T-helper 1 cell treated with Interleukin-12 subunit alpha and Interleukin-12 subunit beta and Interleukin-4 antibody, amounts not matched to agents 30 μg/mL and 1 μg/mL, for 36 hours (primary cell): ENCODE measurements around the gene BBX.

ENCODE experiments used
- H3K27ac Mint-ChIP-seq: one replicate; pipeline ENCODE4 v1.8.0; 2021; ENCODE audit warnings: mild to moderate bottlenecking, mixed read lengths
- H3K27me3 Mint-ChIP-seq: one replicate; pipeline ENCODE4 v1.8.0; 2021; ENCODE audit warnings: low read depth, mixed read lengths
- H3K36me3 Mint-ChIP-seq: one replicate; pipeline ENCODE4 v1.8.0; 2021; ENCODE audit warnings: low read depth, mixed read lengths
- H3K4me1 Mint-ChIP-seq: one replicate; pipeline ENCODE4 v1.8.0; 2021; ENCODE audit warnings: low read depth, mixed read lengths
- H3K4me3 Mint-ChIP-seq: one replicate; pipeline ENCODE4 v1.8.0; 2021; ENCODE audit warnings: mild to moderate bottlenecking, moderate library complexity, mixed read lengths
- H3K9me3 Mint-ChIP-seq: one replicate; pipeline ENCODE4 v1.8.0; 2021; ENCODE audit warnings: mixed read lengths

BBX gene

GRCh38 chr3:107634099-107634489 is 111.3 kb downstream of the BBX start:
- no peak overlapping the region for H3K4me3 Mint-ChIP-seq
- H3K4me1 Mint-ChIP-seq: peaks cover 16% of the 10 kb centered on the region
- H3K27me3 Mint-ChIP-seq: no peaks in the 10 kb centered on the region
- no peaks in the 10 kb centered on the region for H3K36me3 Mint-ChIP-seq
- no peak overlapping the region for H3K27ac Mint-ChIP-seq
- H3K9me3 Mint-ChIP-seq: no peaks in the 10 kb centered on the region

DNA sequence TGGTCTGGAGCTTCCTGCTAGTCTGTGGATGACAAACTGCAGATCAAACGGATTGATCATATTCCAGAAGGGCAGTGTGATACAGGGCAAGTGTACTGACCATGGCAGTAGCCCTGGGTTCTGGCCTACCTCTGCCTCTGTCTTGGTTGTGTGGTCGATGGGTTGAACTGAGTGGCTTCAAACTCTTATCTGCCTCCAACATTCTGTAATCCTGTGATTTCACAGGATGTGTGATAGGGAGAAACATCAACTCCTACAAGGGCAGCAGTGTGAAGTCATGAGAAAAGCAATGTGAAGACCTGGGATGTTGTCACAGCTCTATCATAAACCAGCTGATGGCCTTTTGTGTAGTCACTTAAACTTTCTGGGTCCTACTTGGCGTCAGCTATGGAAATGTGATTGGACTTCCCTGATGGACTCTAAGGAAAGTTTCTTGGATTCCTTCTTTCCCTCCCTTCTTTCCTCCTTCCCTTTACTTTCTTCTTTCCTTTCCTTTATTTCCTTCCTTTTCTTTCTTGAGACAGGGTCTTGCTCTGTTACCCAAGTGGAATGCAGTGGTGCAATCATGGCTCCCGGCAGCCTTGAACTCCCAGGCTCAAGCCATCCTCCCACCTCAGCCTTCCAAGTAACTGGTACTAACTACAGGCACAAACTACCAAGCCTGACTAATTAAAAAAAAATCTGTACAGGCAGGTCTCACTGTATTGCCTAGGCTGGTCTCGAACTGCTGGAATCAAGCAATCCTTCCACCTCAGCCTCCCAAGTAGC is 114.8 kb downstream of the BBX start:
- H3K4me3 Mint-ChIP-seq: no peak overlapping the region
- H3K36me3 Mint-ChIP-seq: no peaks in the 10 kb centered on the region
- H3K9me3 Mint-ChIP-seq: no peaks in the 10 kb centered on the region
- no peaks in the 10 kb centered on the region for H3K27me3 Mint-ChIP-seq
- peaks cover 9% of the 10 kb centered on the region for H3K4me1 Mint-ChIP-seq
- H3K27ac Mint-ChIP-seq: no peak overlapping the region

DNA sequence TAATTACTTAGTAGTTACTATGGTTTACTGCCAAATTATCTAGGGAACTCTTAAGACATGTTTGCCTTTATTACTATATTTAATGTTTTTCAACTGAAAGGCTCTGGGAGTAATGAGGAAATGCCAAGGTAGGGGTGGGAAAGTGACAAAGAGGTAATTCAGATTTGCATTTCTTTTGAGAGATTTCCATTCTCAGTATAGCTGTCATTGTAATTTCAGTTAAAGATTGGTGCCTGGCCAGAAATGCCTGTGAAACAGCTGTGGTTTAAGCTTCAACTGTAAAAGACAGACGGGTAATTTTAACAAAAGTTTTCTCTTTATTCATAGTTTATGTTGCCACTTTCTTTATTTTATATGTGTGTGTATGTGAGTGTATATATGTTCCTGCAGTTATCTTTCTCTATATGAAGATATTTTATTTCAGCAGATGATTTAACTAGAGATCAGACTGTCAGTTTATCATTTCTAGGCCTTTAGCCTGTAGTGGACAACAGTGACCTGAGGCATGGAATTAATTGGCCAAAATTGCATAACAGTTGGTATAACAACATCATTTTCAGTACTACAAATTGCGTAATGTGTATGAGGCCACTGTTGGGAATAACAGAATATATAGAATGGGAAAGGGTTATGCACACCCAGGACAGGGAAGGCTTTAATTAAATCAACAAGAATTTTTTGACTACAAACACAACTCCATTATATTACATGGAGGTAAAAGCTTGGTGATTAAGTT is 119.0 kb downstream of the BBX start:
- Mint-ChIP-seq H3K27ac (no peak overlapping the region), H3K4me1 (no peaks in the 10 kb centered on the region), H3K4me3 (no peak overlapping the region), H3K9me3 (no peaks in the 10 kb centered on the region), H3K36me3 (no peaks in the 10 kb centered on the region), H3K27me3 (no peaks in the 10 kb centered on the region)

DNA sequence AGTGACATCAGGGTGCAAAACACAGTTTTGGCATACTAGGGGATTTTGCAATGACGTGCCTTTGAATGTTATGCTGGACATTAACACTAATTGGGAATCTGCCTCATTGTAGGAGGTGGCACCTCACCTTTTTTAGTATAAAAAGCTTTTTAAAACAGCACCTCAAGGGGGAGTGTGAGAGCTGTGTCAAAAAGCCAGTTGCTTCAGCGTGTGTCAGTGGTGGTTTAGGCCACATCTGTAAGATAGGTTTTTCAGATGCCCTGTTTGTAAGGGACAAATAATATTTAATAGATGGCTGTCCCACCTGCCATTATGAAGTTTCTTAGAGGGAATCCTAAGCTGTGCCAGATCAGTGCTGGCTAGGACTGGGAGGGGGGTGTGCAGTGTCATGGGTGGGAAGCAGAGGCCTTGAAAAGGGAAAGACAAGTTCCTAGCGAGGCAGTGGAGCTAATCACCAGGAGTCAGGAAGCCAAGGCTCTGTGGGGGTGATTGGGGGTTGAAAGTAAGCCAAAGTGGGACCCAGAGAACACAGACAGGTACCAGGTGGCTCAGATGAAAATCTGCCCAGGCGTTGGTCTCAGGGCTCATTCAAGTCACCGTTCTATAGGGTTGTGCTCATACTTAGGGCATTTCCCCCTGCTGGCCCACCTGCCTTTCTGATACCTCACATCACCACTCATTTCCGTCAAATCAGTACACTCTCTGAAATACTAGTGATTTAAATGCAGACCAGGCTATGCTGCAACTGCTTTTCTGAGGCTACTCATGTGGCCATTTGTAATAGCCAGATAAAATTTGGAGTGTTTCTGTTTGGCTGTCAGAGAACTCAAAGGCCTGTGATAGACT is 120.5 kb downstream of the BBX start:
- Mint-ChIP-seq H3K4me3 (no peak overlapping the region), H3K4me1 (no peaks in the 10 kb centered on the region), H3K9me3 (no peaks in the 10 kb centered on the region), H3K36me3 (peaks cover 3% of the 10 kb centered on the region), H3K27me3 (no peaks in the 10 kb centered on the region), H3K27ac (no peak overlapping the region)

GRCh38 chr3:107644631-107645030 is 121.9 kb downstream of the BBX start:
- Mint-ChIP-seq H3K4me3 (no peak overlapping the region), H3K27me3 (no peaks in the 10 kb centered on the region), H3K9me3 (no peaks in the 10 kb centered on the region), H3K36me3 (peaks cover 5% of the 10 kb centered on the region), H3K27ac (no peak overlapping the region), H3K4me1 (no peaks in the 10 kb centered on the region)

- Mint-ChIP-seq H3K27ac (no peak overlapping the region), H3K36me3 (peaks cover 5% of the 10 kb centered on the region), H3K27me3 (no peaks in the 10 kb centered on the region), H3K4me1 (peaks cover 8% of the 10 kb centered on the region), H3K4me3 (no peak overlapping the region), H3K9me3 (no peaks in the 10 kb centered on the region)
Measured at GRCh38 chr3:107650788-107651187, 128.0 kb downstream of the BBX start.

DNA sequence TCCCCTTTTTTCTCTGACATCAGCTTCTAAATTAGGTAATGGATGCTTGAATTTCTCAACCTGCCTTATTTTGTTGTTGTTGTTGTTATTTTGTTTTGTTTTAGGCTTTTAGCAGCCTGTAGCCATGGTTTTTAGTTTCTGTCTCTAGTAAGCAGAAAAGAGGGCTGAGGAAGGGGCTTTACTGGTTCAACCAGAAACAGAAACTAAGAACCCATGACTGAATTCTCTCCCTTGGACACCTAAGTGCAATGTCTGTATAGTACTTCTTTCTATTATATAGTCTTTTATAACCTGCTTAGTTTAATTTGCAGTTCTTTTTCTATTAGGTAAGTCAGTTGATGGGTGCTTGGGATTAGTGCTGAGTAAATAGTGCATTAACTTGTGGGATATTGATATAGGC is 129.0 kb downstream of the BBX start:
- Mint-ChIP-seq H3K4me1 (peaks cover 8% of the 10 kb centered on the region), H3K27ac (peak overlapping the region; percentile 68), H3K4me3 (no peak overlapping the region), H3K27me3 (no peaks in the 10 kb centered on the region), H3K36me3 (peaks cover 5% of the 10 kb centered on the region), H3K9me3 (no peaks in the 10 kb centered on the region)

- Mint-ChIP-seq H3K36me3 (no peaks in the 10 kb centered on the region), H3K9me3 (no peaks in the 10 kb centered on the region), H3K27ac (no peak overlapping the region), H3K4me3 (no peak overlapping the region), H3K27me3 (no peaks in the 10 kb centered on the region), H3K4me1 (peaks cover 8% of the 10 kb centered on the region)
Measured at GRCh38 chr3:107654218-107654617, 131.5 kb downstream of the BBX start.

DNA sequence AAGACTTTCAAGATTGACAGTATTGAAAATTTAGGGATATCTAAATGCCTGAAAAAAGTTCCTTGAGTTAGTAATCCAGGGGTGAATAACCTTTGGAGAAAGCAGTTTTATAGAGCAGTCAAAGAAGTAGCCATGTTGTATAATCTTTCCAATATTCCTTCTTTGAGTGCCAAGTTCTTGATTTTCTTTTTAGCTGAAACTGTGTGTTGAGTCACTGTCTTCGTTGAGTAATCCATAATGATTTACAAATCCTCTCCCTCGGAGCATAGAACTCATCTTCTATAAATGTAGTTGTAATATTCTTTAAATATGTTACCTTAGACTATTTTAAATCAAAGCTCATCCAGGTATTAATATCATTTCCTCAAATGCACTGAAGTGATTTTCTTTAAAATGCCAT is 135.2 kb downstream of the BBX start:
- Mint-ChIP-seq H3K27me3 (no peaks in the 10 kb centered on the region), H3K4me3 (no peak overlapping the region), H3K4me1 (peaks cover 8% of the 10 kb centered on the region), H3K36me3 (no peaks in the 10 kb centered on the region), H3K27ac (no peak overlapping the region), H3K9me3 (no peaks in the 10 kb centered on the region)

GRCh38 chr3:107660306-107660976 is 137.7 kb downstream of the BBX start:
- no peak overlapping the region for H3K4me3 Mint-ChIP-seq
- no peak overlapping the region for H3K27ac Mint-ChIP-seq
- H3K36me3 Mint-ChIP-seq: no peaks in the 10 kb centered on the region
- peaks cover 8% of the 10 kb centered on the region for H3K4me1 Mint-ChIP-seq
- no peaks in the 10 kb centered on the region for H3K27me3 Mint-ChIP-seq
- no peaks in the 10 kb centered on the region for H3K9me3 Mint-ChIP-seq

DNA sequence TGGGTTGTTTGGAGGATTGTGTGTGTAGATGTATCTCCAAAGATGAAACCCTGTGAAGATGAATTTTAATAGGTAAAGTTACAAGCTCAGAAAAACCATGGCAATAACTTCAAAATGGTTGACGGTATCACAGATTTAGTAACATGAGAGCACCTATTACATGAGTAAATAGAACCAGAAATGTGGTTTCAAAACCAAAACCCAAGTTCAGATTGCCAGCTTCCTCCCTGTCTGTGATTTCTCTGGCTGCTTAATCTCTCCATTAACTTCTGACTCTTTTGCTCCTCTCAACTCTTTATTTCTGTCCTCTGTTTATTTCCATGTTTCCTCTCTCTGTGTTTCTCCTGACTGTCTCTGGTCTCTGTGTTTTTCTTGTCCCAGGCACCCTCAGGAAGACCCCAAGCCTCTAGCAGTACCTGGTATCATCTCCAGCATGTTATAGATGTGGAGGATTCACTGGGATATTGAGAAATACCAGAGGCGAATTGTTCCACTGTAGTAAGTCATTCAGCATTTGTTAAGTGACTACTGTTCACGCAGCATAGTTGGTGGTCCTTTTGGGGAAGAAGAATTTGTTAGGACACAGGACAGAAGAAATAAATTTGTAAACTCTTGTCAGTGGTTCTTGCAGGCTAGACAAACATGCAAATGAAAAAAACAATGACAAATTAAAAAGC is 138.8 kb downstream of the BBX start:
- no peaks in the 10 kb centered on the region for H3K27me3 Mint-ChIP-seq
- H3K4me3 Mint-ChIP-seq: no peak overlapping the region
- H3K4me1 Mint-ChIP-seq: peaks cover 10% of the 10 kb centered on the region
- no peaks in the 10 kb centered on the region for H3K9me3 Mint-ChIP-seq
- no peaks in the 10 kb centered on the region for H3K36me3 Mint-ChIP-seq
- H3K27ac Mint-ChIP-seq: no peak overlapping the region

GRCh38 chr3:107662124-107662507 is 139.4 kb downstream of the BBX start:
- H3K9me3 Mint-ChIP-seq: no peaks in the 10 kb centered on the region
- no peaks in the 10 kb centered on the region for H3K36me3 Mint-ChIP-seq
- H3K27me3 Mint-ChIP-seq: no peaks in the 10 kb centered on the region
- H3K27ac Mint-ChIP-seq: no peak overlapping the region
- H3K4me1 Mint-ChIP-seq: peaks cover 10% of the 10 kb centered on the region
- H3K4me3 Mint-ChIP-seq: no peak overlapping the region

GRCh38 chr3:107662586-107662985 is 139.8 kb downstream of the BBX start:
- no peaks in the 10 kb centered on the region for H3K9me3 Mint-ChIP-seq
- no peak overlapping the region for H3K27ac Mint-ChIP-seq

GRCh38 chr3:107663266-107663665 is 140.5 kb downstream of the BBX start:
- Mint-ChIP-seq H3K4me3 (no peak overlapping the region), H3K4me1 (peaks cover 13% of the 10 kb centered on the region), H3K9me3 (no peaks in the 10 kb centered on the region), H3K27ac (no peak overlapping the region), H3K36me3 (no peaks in the 10 kb centered on the region), H3K27me3 (no peaks in the 10 kb centered on the region)

More at GRCh38 chr3:107662586-107662985, 139.8 kb downstream of the BBX start:
- peaks cover 10% of the 10 kb centered on the region for H3K4me1 Mint-ChIP-seq
- no peaks in the 10 kb centered on the region for H3K36me3 Mint-ChIP-seq
- no peak overlapping the region for H3K4me3 Mint-ChIP-seq
- H3K27me3 Mint-ChIP-seq: no peaks in the 10 kb centered on the region
